ENCODE results near the gene SLC9B2. TPM values are rescaled to one million over a fixed set of nuclear protein-coding genes. Genes with fewer than 3 reads are reported as not detected.

SLC9B2 gene
- total RNA-seq, 2 experiments from 2014 or later: 26.5 to 36.5 TPM

GRCh38 chr4:103108542-103108941 is 32.0 kb upstream of the SLC9B2 start:
- intact Hi-C loops (cut with micrococcal nuclease; ENCODE audit: unreplicated experiment): loop anchor here (10.0 kb wide), 1 partner anchor 676 kb away; no protein-coding TSS in a partner anchor

GRCh38 chr4:103105558-103106356 is 29.2 kb upstream of the SLC9B2 start:
- H4K20me1 ChIP-seq (ENCODE audit: insufficient read depth, low read length): no peaks in the 10 kb centered on the region
- no peaks in the 10 kb centered on the region for H3K4me1 ChIP-seq (ENCODE audit: insufficient read depth, low read length, poor library complexity, severe bottlenecking)
- H3K9me2 ChIP-seq (ENCODE audit: insufficient read depth, low read length): no peaks in the 10 kb centered on the region
- H3K36me3 ChIP-seq (ENCODE audit: insufficient read depth, low read length): peaks cover 54% of the 10 kb centered on the region
- BruUV-seq (replicated peaks): no TSS peak
- no peak for DNase-seq (ENCODE audit: low spot score)
- TF ChIP-seq EZH2phosphoT487 (IDR thresholded peaks at IDR 0.05; ENCODE audit: borderline replicate concordance, low read depth, low read length) (no peak), CTCF (conservative IDR thresholded peaks at IDR 0.05; ENCODE audit: low read length) (no peak)
- H3K4me2 ChIP-seq (ENCODE audit: low read length): no peak overlapping the region
- POLR2A ChIA-PET: no interaction called here
- CTCF ChIA-PET (ENCODE audit: unreplicated experiment): no interaction called here
- no peak overlapping the region for H3K4me3 ChIP-seq (ENCODE audit: low read depth, low read length, poor library complexity, severe bottlenecking)
- no peaks in the 10 kb centered on the region for H3K9me3 ChIP-seq (ENCODE audit: low read length)
- intact Hi-C loops (cut with micrococcal nuclease; ENCODE audit: unreplicated experiment): loop anchor here (10.0 kb wide), 1 partner anchor 679 kb away; no protein-coding TSS in a partner anchor
- no peaks in the 10 kb centered on the region for H3K79me2 ChIP-seq (ENCODE audit: insufficient read depth, low read depth, low read length)
- H2AFZ ChIP-seq (ENCODE audit: low read length): no peak overlapping the region
- H3K27ac ChIP-seq (ENCODE audit: low read depth, low read length, poor library complexity, severe bottlenecking): no peak overlapping the region

More at GRCh38 chr4:103108542-103108941, 32.0 kb upstream of the SLC9B2 start:
- Histone ChIP-seq H3K4me2 (ENCODE audit: low read length) (no peak overlapping the region), H3K4me3 (ENCODE audit: low read depth, low read length, poor library complexity, severe bottlenecking) (no peak overlapping the region), H3K27ac (ENCODE audit: low read depth, low read length, poor library complexity, severe bottlenecking) (no peak overlapping the region), H3K9me2 (ENCODE audit: insufficient read depth, low read length) (no peaks in the 10 kb centered on the region), H4K20me1 (ENCODE audit: insufficient read depth, low read length) (no peaks in the 10 kb centered on the region), H3K9me3 (ENCODE audit: low read length) (no peaks in the 10 kb centered on the region), H3K36me3 (ENCODE audit: insufficient read depth, low read length) (peaks cover 66% of the 10 kb centered on the region), H2AFZ (ENCODE audit: low read length) (no peak overlapping the region), H3K79me2 (ENCODE audit: insufficient read depth, low read depth, low read length) (no peaks in the 10 kb centered on the region), H3K4me1 (ENCODE audit: insufficient read depth, low read length, poor library complexity, severe bottlenecking) (no peaks in the 10 kb centered on the region)
- ChIA-PET POLR2A (interaction anchor here (0.6 kb wide), 1 partner anchor 373 kb away, joined by 4 read pairs; no protein-coding TSS in a partner anchor), CTCF (ENCODE audit: unreplicated experiment) (no interaction called here)
- BruUV-seq (replicated peaks): no TSS peak
- no peak for DNase-seq (ENCODE audit: low spot score)
- no peak for TF ChIP-seq CTCF (conservative IDR thresholded peaks at IDR 0.05; ENCODE audit: low read length)
- no peak for TF ChIP-seq EZH2phosphoT487 (IDR thresholded peaks at IDR 0.05; ENCODE audit: borderline replicate concordance, low read depth, low read length)

- Histone ChIP-seq H3K4me1 (ENCODE audit: insufficient read depth, low read length, poor library complexity, severe bottlenecking) (no peaks in the 10 kb centered on the region), H3K4me2 (ENCODE audit: low read length) (no peak overlapping the region), H3K4me3 (ENCODE audit: low read depth, low read length, poor library complexity, severe bottlenecking) (no peak overlapping the region), H4K20me1 (ENCODE audit: insufficient read depth, low read length) (no peaks in the 10 kb centered on the region), H2AFZ (ENCODE audit: low read length) (no peak overlapping the region), H3K9me3 (ENCODE audit: low read length) (no peaks in the 10 kb centered on the region), H3K79me2 (ENCODE audit: insufficient read depth, low read depth, low read length) (no peaks in the 10 kb centered on the region), H3K36me3 (ENCODE audit: insufficient read depth, low read length) (peaks cover 46% of the 10 kb centered on the region), H3K27ac (ENCODE audit: low read depth, low read length, poor library complexity, severe bottlenecking) (no peak overlapping the region), H3K9me2 (ENCODE audit: insufficient read depth, low read length) (no peaks in the 10 kb centered on the region)
- intact Hi-C loops (cut with micrococcal nuclease; ENCODE audit: unreplicated experiment): loop anchor here (10.0 kb wide), 1 partner anchor 680 kb away; no protein-coding TSS in a partner anchor
- DNase-seq (ENCODE audit: low spot score): no peak
- BruUV-seq (replicated peaks): no TSS peak
- ChIA-PET CTCF (ENCODE audit: unreplicated experiment) (no interaction called here), POLR2A (no interaction called here)
- TF ChIP-seq EZH2phosphoT487 (IDR thresholded peaks at IDR 0.05; ENCODE audit: borderline replicate concordance, low read depth, low read length) (no peak), CTCF (conservative IDR thresholded peaks at IDR 0.05; ENCODE audit: low read length) (no peak)
Measured at GRCh38 chr4:103104886-103105285, 28.3 kb upstream of the SLC9B2 start.

Data from OCI-LY7 (cell line).